ENCODE results near the gene GJC2.
A peak's percentile ranks its signal among the peaks of the same experiment; 100 is the strongest.

GJC2 gene

DNA sequence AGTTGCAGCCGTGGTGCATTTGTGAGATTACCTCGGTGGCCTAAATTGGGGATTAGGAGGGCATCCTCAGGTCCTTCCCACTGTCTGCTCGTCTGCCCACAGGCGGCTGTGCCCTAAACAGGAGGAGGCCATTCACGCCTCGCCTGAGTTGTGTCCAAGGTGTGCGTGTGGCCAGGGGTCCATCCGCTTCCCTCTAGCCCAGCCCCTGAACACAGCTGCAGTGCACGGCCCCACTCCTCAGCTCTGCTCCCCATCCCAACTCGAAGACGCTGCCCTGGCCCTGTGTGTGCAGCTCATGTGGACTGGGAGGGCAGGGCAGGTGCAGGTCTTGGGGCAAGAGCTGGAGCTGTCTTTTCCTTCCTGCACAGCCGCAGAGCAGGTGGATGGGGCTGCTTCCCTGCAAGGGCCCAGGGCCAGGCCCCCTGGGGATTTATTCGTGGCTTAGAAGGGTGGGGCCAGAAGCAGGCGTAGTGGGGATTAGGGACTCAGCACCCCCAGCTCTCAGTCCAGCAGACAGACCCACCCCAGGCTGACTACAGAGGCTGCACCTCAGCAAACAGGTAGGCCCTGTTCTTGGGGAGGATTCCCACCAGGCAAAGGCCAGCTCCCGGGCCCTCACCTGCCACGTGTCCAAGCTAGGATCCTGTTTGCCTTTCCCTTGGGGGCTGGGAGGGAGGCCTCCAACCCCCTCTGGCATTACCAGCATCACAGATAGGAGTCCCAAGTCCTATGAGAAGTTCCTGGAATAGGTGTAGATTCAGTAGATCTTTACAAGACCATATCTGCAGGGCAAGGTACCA is 5.3 kb upstream of the GJC2 start:
- in situ Hi-C loops (cut with MboI; ENCODE audit: low sequenced_read_pairs, unreplicated experiment) = no loop called here
- TF ChIP-seq, protein P1, sequence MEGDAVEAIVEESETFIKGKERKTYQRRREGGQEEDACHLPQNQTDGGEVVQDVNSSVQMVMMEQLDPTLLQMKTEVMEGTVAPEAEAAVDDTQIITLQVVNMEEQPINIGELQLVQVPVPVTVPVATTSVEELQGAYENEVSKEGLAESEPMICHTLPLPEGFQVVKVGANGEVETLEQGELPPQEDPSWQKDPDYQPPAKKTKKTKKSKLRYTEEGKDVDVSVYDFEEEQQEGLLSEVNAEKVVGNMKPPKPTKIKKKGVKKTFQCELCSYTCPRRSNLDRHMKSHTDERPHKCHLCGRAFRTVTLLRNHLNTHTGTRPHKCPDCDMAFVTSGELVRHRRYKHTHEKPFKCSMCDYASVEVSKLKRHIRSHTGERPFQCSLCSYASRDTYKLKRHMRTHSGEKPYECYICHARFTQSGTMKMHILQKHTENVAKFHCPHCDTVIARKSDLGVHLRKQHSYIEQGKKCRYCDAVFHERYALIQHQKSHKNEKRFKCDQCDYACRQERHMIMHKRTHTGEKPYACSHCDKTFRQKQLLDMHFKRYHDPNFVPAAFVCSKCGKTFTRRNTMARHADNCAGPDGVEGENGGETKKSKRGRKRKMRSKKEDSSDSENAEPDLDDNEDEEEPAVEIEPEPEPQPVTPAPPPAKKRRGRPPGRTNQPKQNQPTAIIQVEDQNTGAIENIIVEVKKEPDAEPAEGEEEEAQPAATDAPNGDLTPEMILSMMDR (IDR thresholded peaks at IDR 0.05; ENCODE audit: borderline replicate concordance, control extremely low read depth, extremely low read depth, insufficient read depth, missing control alignments) = no peak
- DNase-seq (ENCODE audit: low spot score) = peak; percentile 15

DNA sequence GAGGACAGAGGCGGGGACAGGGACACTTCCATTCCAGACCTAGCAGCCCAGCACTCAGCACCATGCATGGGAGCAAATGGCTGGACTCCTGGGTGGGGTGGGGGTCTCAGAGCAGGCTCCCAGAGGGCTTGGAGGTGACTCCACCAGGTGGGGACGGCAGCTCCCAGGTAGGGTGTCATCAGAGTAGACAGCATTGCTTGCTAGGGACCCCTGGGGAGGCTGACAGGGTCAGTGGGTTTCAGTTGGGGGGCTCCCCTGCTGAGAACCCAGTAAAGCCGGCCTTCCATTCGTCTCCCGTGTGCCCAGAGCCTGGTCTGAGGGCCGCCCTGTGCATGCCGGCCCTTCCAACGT is 4.8 kb upstream of the GJC2 start:
- DNase-seq (ENCODE audit: low spot score) = peak; percentile 10
- TF ChIP-seq, protein P1 (IDR thresholded peaks at IDR 0.05; ENCODE audit: borderline replicate concordance, control extremely low read depth, extremely low read depth, insufficient read depth, missing control alignments) = no peak
- in situ Hi-C loops (cut with MboI; ENCODE audit: low sequenced_read_pairs, unreplicated experiment) = no loop called here

DNA sequence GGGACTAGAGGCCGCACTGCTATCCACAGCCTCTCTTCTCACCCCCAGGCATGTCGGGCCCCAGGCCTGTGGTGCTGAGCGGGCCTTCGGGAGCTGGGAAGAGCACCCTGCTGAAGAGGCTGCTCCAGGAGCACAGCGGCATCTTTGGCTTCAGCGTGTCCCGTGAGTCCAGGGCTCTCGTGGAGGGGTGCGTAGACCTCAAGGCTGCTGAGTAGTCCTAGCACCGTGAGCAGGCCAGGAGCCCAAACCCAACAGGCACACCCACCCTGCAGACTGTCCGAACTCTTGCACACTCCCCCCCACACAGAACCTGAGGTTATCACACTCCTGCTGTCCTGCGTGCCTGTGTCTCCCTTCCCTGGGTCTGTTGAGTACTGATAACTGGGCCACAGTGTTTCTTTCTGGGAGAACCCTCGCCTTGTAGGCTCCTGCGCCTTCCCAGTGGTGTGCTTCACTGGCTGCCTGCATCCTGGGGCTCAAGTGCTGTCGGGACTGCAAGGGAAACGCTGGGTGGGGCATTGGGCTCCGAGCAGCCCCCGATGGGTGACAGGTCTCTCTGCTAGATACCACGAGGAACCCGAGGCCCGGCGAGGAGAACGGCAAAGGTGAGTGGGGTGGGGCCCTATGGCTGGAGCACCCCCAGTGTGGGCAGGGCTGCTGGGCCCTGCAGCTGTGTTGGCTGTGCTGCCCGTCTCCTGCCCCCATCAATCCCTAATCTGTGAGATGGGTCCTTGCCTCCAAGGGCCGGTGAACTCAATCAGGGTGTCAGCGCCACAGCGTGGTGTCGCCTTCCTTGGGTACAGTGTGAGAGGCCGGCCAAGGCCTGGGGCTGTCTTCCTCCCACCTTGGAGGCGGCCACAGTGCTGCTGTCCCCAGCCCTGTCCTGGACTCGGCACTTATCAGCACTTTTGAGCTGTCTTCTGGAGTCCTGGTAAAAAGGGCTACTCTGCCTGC is 4.0 kb upstream of the GJC2 start:
- in situ Hi-C loops (cut with MboI; ENCODE audit: low sequenced_read_pairs, unreplicated experiment) = no loop called here
- DNase-seq (ENCODE audit: low spot score) = peak; percentile 17
- TF ChIP-seq, protein P1 (IDR thresholded peaks at IDR 0.05; ENCODE audit: borderline replicate concordance, control extremely low read depth, extremely low read depth, insufficient read depth, missing control alignments) = no peak

DNA sequence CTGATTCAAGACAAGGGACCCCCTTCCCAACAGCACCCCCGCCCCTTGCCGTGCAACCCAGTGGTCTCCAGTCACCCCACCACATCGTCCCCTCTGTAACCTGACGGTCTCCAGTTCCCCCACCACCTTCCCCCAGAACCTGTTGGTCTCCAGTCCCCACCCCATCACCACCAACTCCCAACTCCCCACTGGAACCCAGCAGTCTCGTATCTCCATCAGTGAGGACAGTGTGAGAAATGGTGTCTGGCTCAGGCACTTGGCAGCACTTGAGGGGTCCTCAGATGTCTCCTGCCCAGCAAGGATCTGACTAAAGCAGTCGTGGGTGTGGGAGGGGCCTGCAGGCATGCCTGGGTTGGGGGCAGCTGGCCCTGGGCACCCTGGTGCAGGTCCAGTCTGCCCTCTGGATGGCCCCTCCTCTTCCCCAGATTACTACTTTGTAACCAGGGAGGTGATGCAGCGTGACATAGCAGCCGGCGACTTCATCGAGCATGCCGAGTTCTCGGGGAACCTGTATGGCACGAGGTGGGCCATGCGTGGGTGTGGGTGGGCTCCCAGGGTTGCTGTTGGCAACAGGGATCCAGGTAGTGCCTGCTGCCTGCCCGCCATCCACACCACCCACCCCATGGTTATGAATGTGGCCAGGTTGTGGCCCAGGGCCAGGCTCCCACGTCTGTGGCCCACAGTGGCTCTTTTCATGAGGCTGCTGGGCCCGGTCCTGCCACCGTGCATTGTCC is 3.1 kb upstream of the GJC2 start:
- peak; percentile 27 for DNase-seq (ENCODE audit: low spot score)
- in situ Hi-C loops (cut with MboI; ENCODE audit: low sequenced_read_pairs, unreplicated experiment) = no loop called here
- TF ChIP-seq, protein P1 (IDR thresholded peaks at IDR 0.05; ENCODE audit: borderline replicate concordance, control extremely low read depth, extremely low read depth, insufficient read depth, missing control alignments) = no peak

DNA sequence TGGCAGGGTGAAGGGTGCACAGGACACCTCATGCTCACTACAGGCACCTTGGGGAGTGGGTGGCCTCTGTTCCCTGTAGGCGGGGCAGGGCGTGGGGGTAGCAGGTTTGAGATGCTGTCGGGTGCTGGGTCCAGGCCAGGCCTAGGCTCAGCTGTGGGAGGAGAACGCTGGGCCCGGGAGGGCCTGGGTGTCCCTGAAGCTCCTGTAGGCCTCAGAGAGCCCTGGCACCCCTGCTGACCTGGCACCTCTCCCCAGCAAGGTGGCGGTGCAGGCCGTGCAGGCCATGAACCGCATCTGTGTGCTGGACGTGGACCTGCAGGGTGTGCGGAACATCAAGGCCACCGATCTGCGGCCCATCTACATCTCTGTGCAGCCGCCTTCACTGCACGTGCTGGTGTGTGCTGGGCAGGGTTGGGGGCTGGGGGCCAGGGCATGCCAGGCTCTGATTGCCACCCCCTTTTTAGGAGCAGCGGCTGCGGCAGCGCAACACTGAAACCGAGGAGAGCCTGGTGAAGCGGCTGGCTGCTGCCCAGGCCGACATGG is 2.5 kb upstream of the GJC2 start:
- TF ChIP-seq, protein P1 (IDR thresholded peaks at IDR 0.05; ENCODE audit: borderline replicate concordance, control extremely low read depth, extremely low read depth, insufficient read depth, missing control alignments) = no peak
- DNase-seq (ENCODE audit: low spot score) = peak; percentile 20
- in situ Hi-C loops (cut with MboI; ENCODE audit: low sequenced_read_pairs, unreplicated experiment) = no loop called here

DNA sequence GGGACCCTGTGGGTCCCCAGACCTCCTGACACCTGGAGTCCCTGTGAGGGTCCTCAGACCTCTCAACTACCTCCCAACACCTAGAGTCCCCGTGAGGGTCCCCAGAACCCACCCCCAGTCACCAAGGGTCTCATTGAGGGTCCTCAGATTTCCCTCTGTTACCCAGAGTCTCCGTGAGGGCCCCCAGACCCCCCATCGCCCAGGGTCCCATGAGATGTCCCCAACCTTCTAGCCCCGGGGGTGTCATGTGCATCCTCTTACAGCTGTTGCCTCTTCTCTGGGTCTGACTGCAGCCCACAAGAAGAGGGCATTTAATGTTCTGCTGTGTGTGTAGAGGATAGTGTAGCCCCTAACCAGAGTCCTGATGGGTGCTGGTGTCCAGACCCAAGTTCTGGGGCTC is 2.0 kb upstream of the GJC2 start:
- TF ChIP-seq, protein P1 (IDR thresholded peaks at IDR 0.05; ENCODE audit: borderline replicate concordance, control extremely low read depth, extremely low read depth, insufficient read depth, missing control alignments) = no peak
- DNase-seq (ENCODE audit: low spot score) = no peak
- in situ Hi-C loops (cut with MboI; ENCODE audit: low sequenced_read_pairs, unreplicated experiment) = no loop called here

Measured in GM13976 (cell line).